ENCODE data around the gene RNF114. TPM values are rescaled to one million over a fixed set of nuclear protein-coding genes. Genes with fewer than 3 reads are reported as not detected.
"Not testable (repeated sequence)": the region's sequence is repeated elsewhere in the genome, so short reads cannot be mapped to it uniquely, and the experiment has no call there.

Gene RNF114
- total RNA-seq, 1 donor from 2014 or later, result 80.5 TPM

GRCh38 chr20:49995586-49995985 lies 59.4 kb downstream of the RNF114 start:
- DNase-seq (ENCODE audit: low spot score), result no peak
- intact Hi-C loops (cut with DNase I), result no loop called here
- no peak for ATAC-seq

GRCh38 chr20:49998478-49999188 lies 62.4 kb downstream of the RNF114 start:
- ATAC-seq; DNase-seq (ENCODE audit: low spot score); intact Hi-C loops (cut with DNase I): not testable (repeated sequence)

GRCh38 chr20:49999329-49999728 lies 63.1 kb downstream of the RNF114 start:
- ATAC-seq, result no peak
- intact Hi-C loops (cut with DNase I), result no loop called here
- DNase-seq (ENCODE audit: low spot score), result no peak

GRCh38 chr20:50000548-50001222 lies 64.5 kb downstream of the RNF114 start:
- intact Hi-C loops (cut with DNase I); DNase-seq (ENCODE audit: low spot score); ATAC-seq: not testable (repeated sequence)

GRCh38 chr20:50001784-50002311 lies 65.7 kb downstream of the RNF114 start:
- intact Hi-C loops (cut with DNase I), result no loop called here
- no peak for ATAC-seq
- DNase-seq (ENCODE audit: low spot score), result no peak

DNA sequence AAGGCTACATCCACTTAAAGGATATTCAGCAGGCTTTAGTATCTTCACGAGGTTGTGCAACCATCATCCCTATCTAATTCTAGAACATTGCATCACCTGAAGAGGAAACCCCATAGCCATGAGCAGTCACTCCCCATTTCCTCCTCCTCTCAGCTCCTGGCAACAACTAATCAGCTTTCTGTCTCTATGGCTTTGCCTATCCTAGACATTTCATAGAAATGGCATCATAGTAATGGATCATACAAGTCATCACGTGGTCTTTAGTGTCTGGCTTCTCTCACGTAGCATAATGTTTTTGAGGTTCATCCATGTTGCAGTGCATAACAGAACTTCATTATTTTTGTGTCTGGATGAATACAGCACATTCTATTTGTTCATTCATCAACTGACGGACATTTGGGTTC lies 67.1 kb downstream of the RNF114 start:
- intact Hi-C loops (cut with DNase I), result no loop called here
- DNase-seq (ENCODE audit: low spot score) (no peak), ATAC-seq (peak; percentile 42)

Other genes starting within 250 kb of the RNF114 start
- gene B4GALT5, start 222.5 kb upstream of the RNF114 start, total RNA-seq, result 36.0 TPM
- gene SLC9A8, start 123.6 kb upstream of the RNF114 start, total RNA-seq, result 14.4 TPM
- gene SPATA2, start 20.9 kb upstream of the RNF114 start, total RNA-seq, result 8.2 TPM
- 32.6 TPM for gene SNAI1, start 46.6 kb downstream of the RNF114 start, total RNA-seq
- 93.4 TPM for gene UBE2V1, start 176.8 kb downstream of the RNF114 start, total RNA-seq
- 39.5 TPM for gene PEDS1, start 217.3 kb downstream of the RNF114 start, total RNA-seq

Data from sciatic nerve (tissue), 2 donors.